Keratinocyte (primary cell): ENCODE data around the gene TACR2. TPM values are rescaled to one million over a fixed set of nuclear protein-coding genes. Genes with fewer than 3 reads are reported as not detected.

Experiments
- DNase-seq: peaks from one replicate; pipeline ENCODE4 v3.0.0-alpha.2; 2011; ENCODE audit warnings: low read depth, missing footprints, low spot score
- FAIRE-seq: peaks from 2 replicates; lab custom pipeline; 2011; peaks lifted over from hg19 to GRCh38; lab: Jason Lieb, UNC
- H2AFZ ChIP-seq: 2 replicates; pipeline ENCODE4 v1.6.0; 2012; ENCODE audit warnings: low read length, control low read depth, inconsistent platforms; ENCODE audit not compliant: control insufficient read depth
- H3K27ac ChIP-seq: 2 replicates; pipeline ENCODE4 v1.5.1; 2011; ENCODE audit warnings: low read length; ENCODE audit not compliant: control insufficient read depth, insufficient read depth
- H3K27me3 ChIP-seq: 3 replicates; pipeline ENCODE4 v1.6.0; 2011; ENCODE audit warnings: low read length; ENCODE audit not compliant: control insufficient read depth, insufficient read depth; ENCODE audit errors: extremely low read depth
- H3K36me3 ChIP-seq, 2 experiments: 2 replicates in 1 of 2; 3 replicates in 1 of 2; pipeline ENCODE4 v1.5.1; 2011; ENCODE audit warnings: low read length in 2 of 2, mild to moderate bottlenecking in 1 of 2; ENCODE audit not compliant: control insufficient read depth in 2 of 2, insufficient read depth in 2 of 2; ENCODE audit errors: extremely low read depth in 1 of 2
- H3K4me1 ChIP-seq: 3 replicates; pipeline ENCODE4 v1.5.1; 2011; ENCODE audit warnings: low read length; ENCODE audit not compliant: control insufficient read depth, insufficient read depth; ENCODE audit errors: extremely low read depth
- H3K4me2 ChIP-seq: 3 replicates; pipeline ENCODE4 v1.6.0; 2011; ENCODE audit warnings: low read depth, low read length; ENCODE audit not compliant: control insufficient read depth, insufficient read depth; ENCODE audit errors: extremely low read depth
- H3K4me3 ChIP-seq, 3 experiments: fragments of 200-600 bp in 1 of 3; sonication (generic) in 1 of 3; 2 replicates in 2 of 3; 3 replicates in 1 of 3; pipeline ENCODE4 v1.5.1; 2011 to 2016; ENCODE audit warnings: low read length in 3 of 3, mild to moderate bottlenecking in 3 of 3, control low read depth in 2 of 3, inconsistent platforms in 1 of 3, low read depth in 1 of 3, mixed read lengths in 1 of 3, mixed run types in 1 of 3, moderate library complexity in 1 of 3; ENCODE audit not compliant: control insufficient read depth in 2 of 3, insufficient read depth in 2 of 3; ENCODE audit errors: extremely low read depth in 1 of 3
- H3K79me2 ChIP-seq: 2 replicates; pipeline ENCODE4 v1.6.0; 2012; ENCODE audit warnings: low read length; ENCODE audit not compliant: control insufficient read depth, insufficient read depth
- H3K9ac ChIP-seq: 3 replicates; pipeline ENCODE4 v1.6.0; 2011; ENCODE audit warnings: low read length; ENCODE audit not compliant: control insufficient read depth, insufficient read depth; ENCODE audit errors: extremely low read depth
- H3K9me1 ChIP-seq: 3 replicates; pipeline ENCODE4 v1.6.0; 2011; ENCODE audit warnings: low read length; ENCODE audit not compliant: control insufficient read depth, insufficient read depth; ENCODE audit errors: extremely low read depth
- H3K9me3 ChIP-seq: 2 replicates; pipeline ENCODE4 v1.5.1; 2012; ENCODE audit warnings: low read depth, low read length; ENCODE audit not compliant: control insufficient read depth
- H4K20me1 ChIP-seq: 3 replicates; pipeline ENCODE4 v1.6.0; 2011; ENCODE audit warnings: low read length; ENCODE audit not compliant: control insufficient read depth, insufficient read depth; ENCODE audit errors: extremely low read depth
- EZH2 ChIP-seq: IDR thresholded peaks from one replicate; pipeline ENCODE4 v1.6.1; 2012; ENCODE audit warnings: inconsistent platforms, mild to moderate bottlenecking, low read length, moderate library complexity
- dilution Hi-C: fragments of 300-500 bp; cut with MboI; formaldehyde crosslinking; loops from one replicate; pipeline ENCODE4 v1.7.0; 2020; ENCODE audit warnings: low sequenced_read_pairs; ENCODE audit not compliant: extremely low pct_ligation_motif_present
- polyA plus RNA-seq, 5 experiments: library from polyadenylated mRNA; depleted of rRNA in 3 of 5; stranded (reverse) in 3 of 5; stranded (forward) in 1 of 5; unstranded in 1 of 5; fragments of >200 nt; gene quantifications; 1 replicate in 1 of 5; 2 replicates in 3 of 5; 3 replicates in 1 of 5; pipeline versions ENCODE4 v1.2.1 to v1.2.3, GENCODE V29; 2011 to 2012; ENCODE audit warnings: missing spikeins in 2 of 5, low read depth in 1 of 5, low replicate concordance in 1 of 5
- TF ChIP-seq, protein P1 (sequence below), 3 experiments: IDR thresholded peaks in 1 of 3; conservative IDR thresholded peaks in 1 of 3; optimal IDR thresholded peaks in 1 of 3; 2 replicates in 2 of 3; 3 replicates in 1 of 3; pipeline versions ENCODE3 to v1.5.1; 2011; ENCODE audit warnings: low read length in 3 of 3, mild to moderate bottlenecking in 3 of 3, moderate library complexity in 2 of 3, control low read depth in 1 of 3, inconsistent platforms in 1 of 3; ENCODE audit not compliant: insufficient read depth in 2 of 3; ENCODE audit errors: extremely low read depth in 1 of 3

TACR2 gene
- polyA plus RNA-seq, 1 donor (not counting 4 experiments of a cell fraction or from before 2014, with no cell fraction given), result 0.07 TPM

DNA sequence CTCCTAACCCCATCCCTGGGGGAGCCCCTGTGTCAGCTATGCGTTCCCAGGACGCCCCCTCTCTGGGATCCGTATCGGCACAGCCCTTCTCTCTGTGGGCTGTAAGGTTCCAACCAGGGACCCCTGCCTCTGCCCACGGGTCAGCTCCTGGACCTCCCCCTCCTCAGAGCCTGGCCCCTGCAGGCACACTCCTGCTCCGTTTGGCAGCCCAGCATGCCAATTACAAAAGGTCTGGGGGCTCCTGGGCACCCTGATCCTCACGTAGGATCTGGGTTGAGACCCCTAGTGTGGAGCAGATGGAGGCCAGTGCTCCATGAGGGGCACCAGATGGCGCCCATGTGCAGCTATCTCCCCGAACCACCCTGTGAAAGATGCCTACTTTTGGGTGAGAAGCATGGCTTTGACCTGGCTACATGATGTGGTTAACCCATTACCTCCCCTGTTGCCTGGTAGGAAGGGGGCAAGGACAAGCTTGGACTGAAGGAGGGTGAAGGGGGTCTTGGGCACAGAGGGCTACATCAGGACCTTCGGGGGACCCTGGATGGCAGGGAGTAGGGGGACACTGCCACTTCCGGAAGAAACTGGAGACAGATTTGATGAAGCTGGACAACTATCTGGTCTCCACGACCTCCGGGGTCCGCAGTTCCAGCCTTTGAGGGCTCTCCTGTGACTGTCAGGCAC lies 9.0 kb downstream of the TACR2 start:
- Histone ChIP-seq H3K79me2 (no peaks in the 10 kb centered on the region), H2AFZ (no peak overlapping the region), H3K9ac (no peak overlapping the region), H3K4me3 (no peak overlapping the region), H3K27me3 (no peaks in the 10 kb centered on the region), H3K27ac (no peak overlapping the region), H4K20me1 (no peaks in the 10 kb centered on the region), H3K9me1 (peaks cover 4% of the 10 kb centered on the region), H3K4me1 (peaks cover 27% of the 10 kb centered on the region), H3K4me2 (no peak overlapping the region), H3K36me3 (peaks cover 2 to 3% of the 10 kb centered on the region in 2 experiments), H3K9me3 (no peaks in the 10 kb centered on the region)
- dilution Hi-C loops, result no loop called here
- TF ChIP-seq EZH2, result no peak
- TF ChIP-seq, protein P1, sequence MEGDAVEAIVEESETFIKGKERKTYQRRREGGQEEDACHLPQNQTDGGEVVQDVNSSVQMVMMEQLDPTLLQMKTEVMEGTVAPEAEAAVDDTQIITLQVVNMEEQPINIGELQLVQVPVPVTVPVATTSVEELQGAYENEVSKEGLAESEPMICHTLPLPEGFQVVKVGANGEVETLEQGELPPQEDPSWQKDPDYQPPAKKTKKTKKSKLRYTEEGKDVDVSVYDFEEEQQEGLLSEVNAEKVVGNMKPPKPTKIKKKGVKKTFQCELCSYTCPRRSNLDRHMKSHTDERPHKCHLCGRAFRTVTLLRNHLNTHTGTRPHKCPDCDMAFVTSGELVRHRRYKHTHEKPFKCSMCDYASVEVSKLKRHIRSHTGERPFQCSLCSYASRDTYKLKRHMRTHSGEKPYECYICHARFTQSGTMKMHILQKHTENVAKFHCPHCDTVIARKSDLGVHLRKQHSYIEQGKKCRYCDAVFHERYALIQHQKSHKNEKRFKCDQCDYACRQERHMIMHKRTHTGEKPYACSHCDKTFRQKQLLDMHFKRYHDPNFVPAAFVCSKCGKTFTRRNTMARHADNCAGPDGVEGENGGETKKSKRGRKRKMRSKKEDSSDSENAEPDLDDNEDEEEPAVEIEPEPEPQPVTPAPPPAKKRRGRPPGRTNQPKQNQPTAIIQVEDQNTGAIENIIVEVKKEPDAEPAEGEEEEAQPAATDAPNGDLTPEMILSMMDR (optimal IDR thresholded peaks at IDR 0.05 in 1 of 3, IDR thresholded peaks at IDR 0.05 in 1 of 3, conservative IDR thresholded peaks at IDR 0.05 in 1 of 3; ENCODE audit: extremely low read depth in 1 of 3, insufficient read depth in 2 of 3, low read length in 3 of 3), result peak in 1 of 3 experiments; percentile 58
- FAIRE-seq (no peak), DNase-seq (no peak)

DNA sequence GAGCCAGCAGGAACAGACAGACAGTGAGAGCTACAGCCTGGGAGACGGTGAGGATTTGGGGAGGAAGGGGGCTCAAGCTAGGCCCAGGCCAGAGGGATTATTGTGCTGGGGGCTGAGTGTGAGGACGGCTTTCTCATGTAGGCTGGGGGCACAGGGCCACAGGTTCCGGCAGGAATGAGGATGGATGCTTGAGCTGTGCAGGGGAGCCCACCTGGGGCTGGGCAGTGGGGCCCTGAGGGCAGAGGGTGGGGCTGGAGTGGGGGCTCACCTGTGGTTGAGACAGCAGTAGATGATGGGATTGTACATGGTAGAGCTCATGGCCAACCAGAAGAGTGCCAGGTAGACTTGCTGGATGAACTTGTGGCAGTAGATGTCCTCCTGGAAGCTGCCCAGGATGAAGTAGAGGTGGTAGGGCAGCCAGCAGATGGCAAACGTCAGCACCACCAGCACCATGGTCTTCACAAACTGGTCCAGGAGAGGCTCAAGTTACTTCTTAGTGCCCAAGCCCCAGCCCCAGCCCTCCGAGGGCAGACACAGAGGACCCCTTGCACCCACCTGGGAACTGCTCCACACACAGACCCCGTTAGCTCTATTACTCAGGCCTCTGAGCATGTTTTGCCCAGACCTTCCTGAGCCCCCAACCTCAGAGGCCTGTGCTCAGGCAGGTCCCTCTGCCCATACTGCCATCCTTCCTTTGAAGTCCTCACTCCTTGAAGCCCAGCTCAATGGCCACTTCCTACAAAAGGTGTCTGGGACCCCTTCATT lies 9.7 kb downstream of the TACR2 start:
- Histone ChIP-seq H3K27ac (peak overlapping the region; percentile 17), H3K4me1 (peaks cover 27% of the 10 kb centered on the region), H3K79me2 (no peaks in the 10 kb centered on the region), H4K20me1 (no peaks in the 10 kb centered on the region), H3K4me3 (no peak overlapping the region), H2AFZ (no peak overlapping the region), H3K9ac (peak overlapping the region; percentile 41), H3K9me1 (peaks cover 4% of the 10 kb centered on the region), H3K36me3 (peaks cover 3 to 7% of the 10 kb centered on the region in 2 experiments), H3K27me3 (no peaks in the 10 kb centered on the region), H3K4me2 (no peak overlapping the region), H3K9me3 (no peaks in the 10 kb centered on the region)
- FAIRE-seq, result no peak
- no peak for DNase-seq
- no peak for TF ChIP-seq EZH2
- TF ChIP-seq, protein P1 (optimal IDR thresholded peaks at IDR 0.05 in 1 of 3, IDR thresholded peaks at IDR 0.05 in 1 of 3, conservative IDR thresholded peaks at IDR 0.05 in 1 of 3; ENCODE audit: extremely low read depth in 1 of 3, insufficient read depth in 2 of 3, low read length in 3 of 3), result peak in 1 of 3 experiments; percentile 45
- dilution Hi-C loops, result no loop called here
